HEK293 (cell line): ENCODE data around the gene DPY19L1.

Source experiments
- CTCF ChIA-PET: fragments of 350-600 bp; formaldehyde crosslinking; extraction: SDS; loops from one replicate; lab custom pipeline; 2021; ENCODE audit warnings: antibody characterized with exemption; lab: Yijun Ruan, JAX
- POLR2A ChIA-PET: fragments of 300-600 bp; formaldehyde crosslinking; extraction: SDS; loops from one replicate; lab custom pipeline; 2020; ENCODE audit warnings: antibody characterized with exemption, inconsistent platforms; lab: Yijun Ruan, JAX
- H3K27ac ChIP-seq: fragments of 200-500 bp; sonication (Bioruptor generic); 2 replicates; pipeline ENCODE4 v1.5.1; 2014; ENCODE audit warnings: low read depth, low read length, control low read depth, inconsistent platforms; ENCODE audit errors: extremely low read depth
- H3K36me3 ChIP-seq, 2 experiments: fragments of 200-500 bp in 1 of 2; sonication (Bioruptor generic) in 1 of 2; 1 replicate in 1 of 2; 2 replicates in 1 of 2; pipeline ENCODE4 v1.5.1; 2014 to 2017; ENCODE audit warnings: inconsistent platforms in 2 of 2, low read length in 2 of 2; ENCODE audit not compliant: control insufficient read depth in 2 of 2, insufficient read depth in 1 of 2
- H3K4me1 ChIP-seq: fragments of 200-500 bp; sonication (Bioruptor generic); 2 replicates; pipeline ENCODE4 v1.5.1; 2014; ENCODE audit warnings: mild to moderate bottlenecking, low read length, inconsistent platforms; ENCODE audit not compliant: control insufficient read depth, insufficient read depth
- H3K4me3 ChIP-seq: 2 replicates; pipeline ENCODE4 v1.5.1; 2011; ENCODE audit warnings: low read depth, mild to moderate bottlenecking, control low read depth, low read length, moderate library complexity
- H3K9me3 ChIP-seq: fragments of 200-500 bp; sonication (Bioruptor generic); 2 replicates; pipeline ENCODE4 v1.5.1; 2014; ENCODE audit warnings: low read depth, low read length, inconsistent platforms; ENCODE audit not compliant: control insufficient read depth, insufficient read depth
- INSM2 ChIP-seq: fragments of 450-650 bp; formaldehyde crosslinking; IDR thresholded peaks from 2 replicates; pipeline ENCODE4 v1.5.1; 2016; ENCODE audit warnings: missing biosample characterization, missing genetic modification characterization
- KLF16 ChIP-seq: fragments of 450-650 bp; formaldehyde crosslinking; IDR thresholded peaks from 2 replicates; pipeline ENCODE4 v1.5.1; 2017; ENCODE audit warnings: missing biosample characterization, missing genetic modification characterization
- OVOL3 ChIP-seq: fragments of 450-650 bp; formaldehyde crosslinking; IDR thresholded peaks from 2 replicates; pipeline ENCODE4 v1.5.1; 2016; ENCODE audit warnings: missing biosample characterization, missing genetic modification characterization
- ZBTB11 ChIP-seq: fragments of 450-650 bp; formaldehyde crosslinking; conservative IDR thresholded peaks from 2 replicates; pipeline ENCODE4 v1.5.1; 2016; ENCODE audit warnings: low read depth, missing biosample characterization, missing genetic modification characterization
- ZBTB21 ChIP-seq: fragments of 450-650 bp; formaldehyde crosslinking; IDR thresholded peaks from 2 replicates; pipeline ENCODE4 v1.5.1; 2017; ENCODE audit warnings: missing biosample characterization, missing genetic modification characterization
- ZFP37 ChIP-seq: fragments of 450-650 bp; formaldehyde crosslinking; IDR thresholded peaks from 2 replicates; pipeline ENCODE4 v1.5.1; 2016; ENCODE audit warnings: missing biosample characterization, missing genetic modification characterization
- ZNF138 ChIP-seq: fragments of 450-650 bp; formaldehyde crosslinking; IDR thresholded peaks from 2 replicates; pipeline ENCODE4 v1.5.1; 2016; ENCODE audit warnings: missing biosample characterization, missing genetic modification characterization, borderline replicate concordance
- ZNF140 ChIP-seq: fragments of 450-650 bp; formaldehyde crosslinking; IDR thresholded peaks from 2 replicates; pipeline ENCODE4 v1.5.1; 2016; ENCODE audit warnings: missing biosample characterization, missing genetic modification characterization
- ZNF184 ChIP-seq: fragments of 450-650 bp; IDR thresholded peaks from 2 replicates; pipeline ENCODE4 v1.5.1; 2018; ENCODE audit warnings: missing biosample characterization, mild to moderate bottlenecking, missing genetic modification characterization
- ZNF239 ChIP-seq: fragments of 450-650 bp; formaldehyde crosslinking; IDR thresholded peaks from 2 replicates; pipeline ENCODE4 v1.5.1; 2016; ENCODE audit warnings: missing biosample characterization, missing genetic modification characterization
- ZNF302 ChIP-seq: fragments of 450-650 bp; formaldehyde crosslinking; IDR thresholded peaks from 2 replicates; pipeline ENCODE4 v1.5.1; 2016; ENCODE audit warnings: missing biosample characterization, missing genetic modification characterization, low read depth
- ZNF423 ChIP-seq: fragments of 450-650 bp; formaldehyde crosslinking; IDR thresholded peaks from 2 replicates; pipeline ENCODE4 v1.5.1; 2016; ENCODE audit warnings: missing biosample characterization, missing genetic modification characterization
- ZNF433 ChIP-seq: fragments of 450-650 bp; formaldehyde crosslinking; IDR thresholded peaks from 2 replicates; pipeline ENCODE4 v1.5.1; 2016; ENCODE audit warnings: missing biosample characterization, missing genetic modification characterization, low read depth
- ZNF518A ChIP-seq: fragments of 450-650 bp; formaldehyde crosslinking; conservative IDR thresholded peaks from 2 replicates; pipeline ENCODE4 v1.5.1; 2016; ENCODE audit warnings: low read depth, missing biosample characterization, missing genetic modification characterization
- ZNF529 ChIP-seq: fragments of 450-650 bp; formaldehyde crosslinking; IDR thresholded peaks from 2 replicates; pipeline ENCODE4 v1.5.1; 2017; ENCODE audit warnings: missing genetic modification characterization, missing biosample characterization; ENCODE audit not compliant: insufficient replicate concordance
- ZNF624 ChIP-seq: fragments of 450-650 bp; formaldehyde crosslinking; IDR thresholded peaks from 2 replicates; pipeline ENCODE4 v1.5.1; 2017; ENCODE audit warnings: missing biosample characterization, missing genetic modification characterization
- ZNF645 ChIP-seq: fragments of 450-650 bp; formaldehyde crosslinking; IDR thresholded peaks from 2 replicates; pipeline ENCODE4; 2016; ENCODE audit warnings: missing biosample characterization, missing genetic modification characterization
- ZNF677 ChIP-seq: fragments of 450-650 bp; IDR thresholded peaks from 2 replicates; pipeline ENCODE4 v1.5.0; 2018; ENCODE audit warnings: missing biosample characterization, mild to moderate bottlenecking, missing genetic modification characterization, moderate library complexity
- ZNF701 ChIP-seq: fragments of 450-650 bp; formaldehyde crosslinking; IDR thresholded peaks from 2 replicates; pipeline ENCODE4 v1.5.1; 2016; ENCODE audit warnings: missing biosample characterization, missing genetic modification characterization
- ZNF791 ChIP-seq: fragments of 450-650 bp; formaldehyde crosslinking; IDR thresholded peaks from 2 replicates; pipeline ENCODE4 v1.5.1; 2016; ENCODE audit warnings: missing biosample characterization, missing genetic modification characterization
- ZSCAN23 ChIP-seq: fragments of 450-650 bp; formaldehyde crosslinking; IDR thresholded peaks from 2 replicates; pipeline ENCODE4 v1.5.1; 2016; ENCODE audit warnings: missing biosample characterization, missing genetic modification characterization

DPY19L1 gene

GRCh38 chr7:35032166-35032565 is 5.1 kb downstream of the DPY19L1 start:
- TF ChIP-seq ZNF677 (tag by site-specific recombination) (no peak), ZNF239 (no peak), ZNF140 (tag by site-specific recombination) (no peak), KLF16 (tag by site-specific recombination) (no peak), ZNF529 (tag by site-specific recombination) (no peak), ZBTB11 (tag by site-specific recombination) (no peak), ZNF433 (tag by site-specific recombination) (no peak), ZNF423 (tag by site-specific recombination) (no peak), ZNF645 (tag by site-specific recombination) (no peak), ZNF518A (tag by site-specific recombination) (no peak), ZSCAN23 (no peak), ZNF184 (tag by site-specific recombination) (no peak), ZBTB21 (tag by site-specific recombination) (no peak), ZNF701 (no peak), ZNF138 (tag by site-specific recombination) (no peak)
- no peaks in the 10 kb centered on the region for H3K36me3 ChIP-seq
- H3K4me1 ChIP-seq = peaks cover 10% of the 10 kb centered on the region; the same call in 1 of the 2 replicates
- POLR2A ChIA-PET = no interaction called here
- no peak overlapping the region for H3K4me3 ChIP-seq
- no peak overlapping the region for H3K27ac ChIP-seq
- CTCF ChIA-PET = no interaction called here
- no peaks in the 10 kb centered on the region for H3K9me3 ChIP-seq

- Histone ChIP-seq H3K4me3 (no peak overlapping the region), H3K9me3 (no peaks in the 10 kb centered on the region), H3K27ac (no peak overlapping the region), H3K4me1 (peaks cover 11% of the 10 kb centered on the region), H3K36me3 (no peaks in the 10 kb centered on the region)
- ChIA-PET POLR2A (no interaction called here), CTCF (interaction anchor here (0.7 kb wide), 1 partner anchor 485 kb away, joined by 3 read pairs; no protein-coding TSS in a partner anchor)
- no peak for TF ChIP-seq ZNF791 (tag by site-specific recombination)
- no peak for TF ChIP-seq ZFP37 (tag by site-specific recombination)
- no peak for TF ChIP-seq ZNF302 (tag by site-specific recombination)
- TF ChIP-seq ZNF624 (tag by site-specific recombination) = no peak
- TF ChIP-seq OVOL3 (tag by site-specific recombination) = no peak
- no peak for TF ChIP-seq ZNF701
- no peak for TF ChIP-seq INSM2 (tag by site-specific recombination)
- no peak for TF ChIP-seq ZBTB11 (tag by site-specific recombination)
These were observed 6.4 kb downstream of the DPY19L1 start for GRCh38 chr7:35030848-35031247.
